Parathyroid adenoma (tissue), 2 donors: ENCODE data around the gene RDM1.

Source experiments
- H2AFZ ChIP-seq: fragments of 300-600 bp; sonication (generic); one replicate; pipeline ENCODE4 v1.7.0; 2017; ENCODE audit warnings: antibody characterized with exemption, mild to moderate bottlenecking
- H3K27ac ChIP-seq: fragments of 300-600 bp; sonication (generic); one replicate; pipeline ENCODE4 v1.7.0; 2017
- H3K27me3 ChIP-seq: fragments of 300-600 bp; sonication (generic); one replicate; pipeline ENCODE4 v1.7.0; 2017; ENCODE audit warnings: low read length; ENCODE audit not compliant: control insufficient read depth, insufficient read depth
- H3K36me3 ChIP-seq: fragments of 300-600 bp; sonication (generic); one replicate; pipeline ENCODE4 v1.7.0; 2017; ENCODE audit warnings: low read length; ENCODE audit not compliant: control insufficient read depth, insufficient read depth
- H3K4me1 ChIP-seq: fragments of 300-600 bp; sonication (generic); one replicate; pipeline ENCODE4 v1.7.0; 2017; ENCODE audit warnings: control low read depth
- H3K4me2 ChIP-seq: fragments of 300-600 bp; sonication (generic); one replicate; pipeline ENCODE4 v1.7.0; 2017; ENCODE audit warnings: low read length
- H3K4me3 ChIP-seq: fragments of 300-600 bp; sonication (generic); one replicate; pipeline ENCODE4 v1.7.0; 2017; ENCODE audit warnings: low read depth, low read length
- H3K79me2 ChIP-seq: fragments of 300-600 bp; sonication (generic); one replicate; pipeline ENCODE4 v1.7.0; 2017; ENCODE audit warnings: control low read depth
- H3K9ac ChIP-seq: fragments of 300-600 bp; sonication (generic); one replicate; pipeline ENCODE4 v1.7.0; 2017; ENCODE audit warnings: mild to moderate bottlenecking
- H3K9me3 ChIP-seq: fragments of 300-600 bp; sonication (generic); one replicate; pipeline ENCODE4 v1.7.0; 2017; ENCODE audit warnings: low read length; ENCODE audit not compliant: control insufficient read depth
- CTCF ChIP-seq: fragments of 300-600 bp; sonication (generic); IDR thresholded peaks from one replicate; pipeline ENCODE4 v1.7.0; 2017; ENCODE audit warnings: antibody characterized with exemption, mild to moderate bottlenecking
- donor health status: primary hyperparathyroidism.

Gene RDM1

GRCh38 chr17:35872196-35872980 is 58.2 kb downstream of the RDM1 start:
- Histone ChIP-seq H3K27ac (no peak overlapping the region), H3K4me1 (no peaks in the 10 kb centered on the region), H3K27me3 (no peaks in the 10 kb centered on the region), H3K4me2 (no peak overlapping the region), H2AFZ (no peak overlapping the region), H3K9me3 (no peaks in the 10 kb centered on the region), H3K9ac (no peak overlapping the region), H3K4me3 (no peak overlapping the region), H3K79me2 (no peaks in the 10 kb centered on the region), H3K36me3 (no peaks in the 10 kb centered on the region)
- TF ChIP-seq CTCF: no peak

GRCh38 chr17:35870906-35871819 is 59.4 kb downstream of the RDM1 start:
- TF ChIP-seq CTCF: no peak
- H3K4me1 ChIP-seq: no peaks in the 10 kb centered on the region
- no peaks in the 10 kb centered on the region for H3K9me3 ChIP-seq
- no peak overlapping the region for H3K27ac ChIP-seq
- no peak overlapping the region for H3K4me3 ChIP-seq
- no peak overlapping the region for H2AFZ ChIP-seq
- H3K79me2 ChIP-seq: no peaks in the 10 kb centered on the region
- H3K4me2 ChIP-seq: no peak overlapping the region
- no peaks in the 10 kb centered on the region for H3K27me3 ChIP-seq
- no peaks in the 10 kb centered on the region for H3K36me3 ChIP-seq
- no peak overlapping the region for H3K9ac ChIP-seq

- no peak for TF ChIP-seq CTCF
- no peak within 1 kb of the TSS for H2AFZ ChIP-seq
- H3K36me3 ChIP-seq: no peaks in the 10 kb centered on the region
- H3K4me1 ChIP-seq: no peaks in the 10 kb centered on the region
- H3K79me2 ChIP-seq: no peaks in the 10 kb centered on the region
- no peaks in the 10 kb centered on the region for H3K27me3 ChIP-seq
- no peaks in the 10 kb centered on the region for H3K9me3 ChIP-seq
- H3K4me2 ChIP-seq: no peak within 1 kb of the TSS
- H3K4me3 ChIP-seq: no peak within 1 kb of the TSS
- H3K27ac ChIP-seq: no peak within 1 kb of the TSS
- H3K9ac ChIP-seq: no peak within 1 kb of the TSS
These were observed 61.8 kb downstream of the RDM1 start, which contains the start of gene HEATR9 for GRCh38 chr17:35868737-35869136. TSS of gene HEATR9 (minus strand) at chr17:35868891. CDS start at chr17:35868742, 149 bp downstream.
